ENCODE results near the gene PIK3CG.
"Not testable (repeated sequence)": the region's sequence is repeated elsewhere in the genome, so short reads cannot be mapped to it uniquely, and the experiment has no call there.

The PIK3CG gene

DNA sequence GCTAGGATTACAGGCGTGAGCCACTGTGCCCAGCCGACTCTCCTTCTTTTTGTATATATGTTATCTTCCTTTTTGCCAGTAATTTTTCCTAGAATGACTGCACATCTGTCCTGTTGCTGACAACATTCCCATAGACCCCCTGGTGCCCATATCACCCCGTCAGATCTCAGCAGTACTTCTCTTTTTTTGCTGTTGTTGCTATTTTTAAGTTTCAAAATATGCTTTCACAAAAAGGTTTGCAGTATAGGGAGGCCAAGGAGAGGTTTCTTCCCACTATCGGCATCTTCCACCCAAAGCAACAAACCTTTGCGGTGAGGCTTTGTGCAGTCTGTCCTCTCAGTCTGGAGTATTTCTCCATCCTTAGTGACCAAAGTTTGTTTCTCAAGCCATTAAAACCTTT is 23.1 kb downstream of the PIK3CG start:
- DNase-seq, result no peak

DNA sequence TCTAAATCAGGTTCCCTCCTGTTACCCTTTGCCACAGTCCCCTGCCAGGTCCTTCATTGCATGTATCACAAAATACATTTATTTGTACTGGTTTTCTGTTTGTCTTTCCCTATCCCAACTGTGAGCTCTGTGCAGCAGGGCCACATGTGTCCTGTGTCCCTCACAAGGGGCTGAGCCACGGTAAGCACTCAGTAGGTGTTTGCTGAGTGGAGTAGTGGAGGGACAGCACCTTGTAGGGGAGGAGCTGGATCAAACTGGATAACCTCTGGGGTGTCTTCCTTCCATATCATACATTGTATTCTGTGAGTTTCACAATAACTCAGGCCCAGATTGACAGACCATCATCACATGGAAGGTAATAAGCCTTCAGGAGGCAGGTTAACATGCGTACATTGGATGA is 25.9 kb downstream of the PIK3CG start:
- no peak for DNase-seq

DNA sequence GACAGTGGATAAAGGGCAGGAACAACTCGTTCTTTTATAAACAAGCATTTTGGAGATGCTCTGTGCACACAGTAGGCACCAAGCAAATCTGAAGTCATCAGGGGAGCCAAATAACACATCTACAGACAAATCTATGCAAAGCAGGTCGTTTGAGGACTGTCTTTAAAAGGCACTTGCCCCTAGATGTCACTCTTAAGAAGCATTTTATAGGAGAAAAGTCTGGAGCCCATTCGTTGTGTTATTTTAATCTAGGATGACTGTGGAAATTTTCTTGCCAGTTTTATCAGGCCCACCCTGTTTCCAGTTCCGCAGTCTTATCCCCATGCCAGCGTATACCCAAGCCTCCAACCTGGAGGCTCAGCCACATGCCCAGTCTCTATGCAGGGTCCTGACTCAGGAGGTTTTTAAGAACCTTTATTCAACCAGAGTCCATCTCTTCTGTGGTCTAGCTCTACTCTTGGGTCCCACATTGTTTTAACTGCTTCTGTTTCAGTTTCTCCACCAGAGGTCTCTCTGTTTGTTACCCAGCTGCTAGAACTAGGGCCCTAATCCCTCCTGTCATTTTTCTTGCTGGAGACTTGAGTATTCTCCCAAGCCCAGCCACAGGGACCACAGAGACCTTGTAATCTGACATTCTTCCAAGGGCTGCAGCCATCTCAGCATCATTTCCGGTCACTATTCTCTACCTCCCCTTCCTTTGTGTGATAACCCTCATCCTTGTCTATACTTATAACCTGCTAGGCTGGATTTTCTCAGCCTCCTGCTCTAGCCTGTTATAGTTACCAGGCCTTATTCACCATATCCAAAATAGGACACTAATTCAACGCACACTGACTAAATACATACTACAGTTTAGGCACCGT is 26.7 kb downstream of the PIK3CG start:
- DNase-seq, result no peak

DNA sequence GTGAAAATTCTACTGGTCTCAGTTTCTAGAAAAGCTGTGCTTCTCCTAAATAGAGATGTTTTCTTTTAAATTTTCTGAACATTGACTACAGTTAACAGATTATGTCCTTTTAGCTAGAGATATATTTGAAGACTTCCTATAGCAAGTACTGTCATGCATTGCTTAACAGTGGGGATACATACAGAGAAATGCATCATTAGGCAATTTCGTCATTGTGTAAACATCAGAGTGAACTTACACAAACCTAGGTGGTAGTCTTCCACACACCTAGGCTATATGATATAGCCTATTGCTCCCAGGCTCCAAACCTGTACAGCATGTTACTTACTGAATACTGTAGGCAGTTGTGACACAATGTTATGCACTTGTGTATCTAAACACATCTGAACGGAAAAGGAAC is 28.5 kb downstream of the PIK3CG start:
- no peak for DNase-seq

DNA sequence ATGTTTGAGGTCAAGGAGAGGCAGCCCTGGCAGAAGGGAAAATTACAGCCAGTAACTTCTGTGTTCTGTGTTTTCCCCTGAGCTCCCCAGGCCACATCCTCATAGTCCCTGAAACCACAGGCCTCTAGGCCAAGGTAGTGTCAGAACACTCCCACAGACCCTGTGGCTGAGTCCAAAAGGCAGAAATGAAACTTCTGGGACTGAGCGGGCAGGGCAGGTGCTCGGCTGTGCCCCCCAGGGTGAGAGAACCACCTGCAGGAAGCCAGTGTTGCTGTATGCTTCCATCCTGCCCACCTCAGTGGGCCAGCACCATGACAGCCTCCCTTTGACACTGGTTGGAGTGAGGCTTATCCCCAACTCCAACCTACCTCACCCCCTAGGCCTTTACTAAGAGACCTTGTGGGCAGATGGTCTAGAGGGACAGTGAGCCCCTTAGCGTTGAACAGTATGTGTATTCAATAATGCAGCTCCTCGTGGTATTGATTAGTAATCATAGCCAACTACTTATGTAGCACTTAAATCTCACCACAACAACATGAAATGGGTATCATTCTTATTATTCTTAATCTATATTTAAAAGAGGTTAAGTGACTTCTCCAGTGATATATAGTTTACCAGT is 30.3 kb downstream of the PIK3CG start:
- DNase-seq, result no peak

DNA sequence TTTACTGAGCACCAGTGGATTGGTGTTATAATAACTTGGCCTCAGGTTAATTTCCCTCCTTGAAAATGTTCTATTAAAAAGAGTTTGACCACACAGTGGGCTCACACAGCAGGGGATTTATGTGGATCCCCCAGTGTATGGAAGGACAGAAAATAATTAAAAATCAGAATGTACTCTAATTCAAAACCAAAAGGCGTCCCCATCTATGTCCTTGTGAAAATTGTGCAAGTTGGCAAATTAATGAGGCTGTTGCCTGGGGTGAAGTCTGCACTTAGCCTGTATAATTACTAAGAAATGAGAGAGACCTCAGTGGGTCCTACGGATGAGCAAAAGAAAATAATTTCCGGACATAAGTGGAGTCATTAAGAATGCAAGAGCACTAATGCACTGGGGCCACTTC is 31.1 kb downstream of the PIK3CG start:
- no peak for DNase-seq

DNA sequence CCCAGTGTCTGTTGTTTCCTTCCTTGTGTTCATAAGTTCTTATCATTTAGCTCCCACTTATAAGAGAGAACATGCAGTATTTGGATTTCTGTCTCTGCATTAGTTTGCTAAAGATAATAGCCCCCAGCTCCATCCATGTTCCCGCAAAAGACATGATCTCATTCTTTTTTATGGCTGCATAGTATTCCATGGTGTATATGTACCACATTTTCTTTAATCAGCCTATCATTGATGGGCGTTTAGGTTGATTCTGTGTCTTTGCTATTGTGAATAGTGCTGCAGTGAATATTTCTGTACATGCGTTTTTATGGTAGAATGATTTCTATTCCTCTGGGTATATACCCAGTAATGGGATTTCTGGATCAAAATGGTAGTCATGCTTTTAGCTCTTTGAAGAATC is 32.5 kb downstream of the PIK3CG start:
- DNase-seq, result not testable (repeated sequence)

DNA sequence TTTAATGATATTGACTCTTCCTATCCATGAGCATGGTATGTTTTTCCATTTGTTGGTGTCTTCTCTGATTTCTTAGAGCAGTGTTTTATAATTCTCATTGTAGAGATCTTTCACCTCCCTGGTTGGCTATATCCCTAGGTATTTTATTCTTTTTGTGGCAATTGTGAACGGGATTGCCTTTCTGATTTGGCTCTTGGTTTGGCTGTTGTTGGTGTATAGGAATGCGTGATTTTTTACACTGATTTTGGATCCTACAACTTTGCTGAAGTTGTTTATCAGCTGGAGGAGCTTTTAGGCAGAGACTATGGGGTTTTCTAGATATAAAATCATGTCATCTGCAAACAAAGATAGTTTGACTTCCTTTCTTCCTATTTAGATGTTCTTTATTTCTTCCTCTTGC is 33.9 kb downstream of the PIK3CG start:
- DNase-seq, result not testable (repeated sequence)

DNA sequence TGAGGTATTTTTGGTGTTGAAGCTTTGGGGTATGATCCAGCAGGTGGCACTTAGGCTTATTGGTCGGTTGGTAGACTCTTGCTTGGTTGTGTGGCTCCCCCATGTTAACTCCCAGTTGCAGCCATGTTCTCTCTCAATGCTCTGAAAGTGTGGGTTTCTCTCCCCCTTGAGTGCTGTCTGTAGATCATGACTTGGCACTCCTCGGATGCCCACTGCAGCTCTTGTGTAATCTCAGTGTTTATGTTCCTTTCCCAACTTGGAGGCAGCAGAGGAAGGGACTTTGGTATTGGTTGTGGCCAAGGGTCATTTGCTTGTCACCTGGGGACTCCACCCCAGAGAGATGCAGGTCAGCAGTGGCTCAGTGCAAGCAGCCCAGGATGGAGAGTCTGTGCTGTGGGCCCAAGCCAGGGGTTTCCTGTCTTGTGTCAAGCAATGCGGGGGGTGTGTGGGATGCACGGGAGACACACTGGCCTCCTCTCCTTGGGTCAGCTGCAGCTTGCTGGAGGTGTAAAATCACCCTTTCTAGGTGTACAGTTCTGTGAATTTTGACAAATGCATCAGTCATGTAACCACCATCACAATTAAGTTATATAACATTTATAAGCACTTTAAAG is 36.9 kb downstream of the PIK3CG start:
- no peak for DNase-seq

DNA sequence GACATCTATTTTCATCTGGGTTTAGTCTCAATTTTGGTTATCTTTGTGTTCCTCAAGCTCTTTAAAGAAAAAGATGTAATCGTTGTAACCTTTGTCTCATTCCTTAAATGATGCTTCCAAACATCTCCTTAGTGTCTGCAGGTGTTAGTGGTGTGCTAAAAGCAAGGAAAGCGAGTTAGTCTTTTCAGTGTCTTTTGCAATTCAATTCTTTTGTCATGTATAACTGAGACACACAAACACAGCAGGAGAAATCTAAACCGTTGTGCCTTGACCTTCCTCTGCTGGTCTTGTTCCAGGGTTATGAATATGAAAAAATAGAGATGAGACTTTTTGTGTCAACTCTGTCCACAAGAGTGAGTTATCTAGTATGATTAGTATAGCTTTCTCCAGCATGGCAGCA is 40.7 kb downstream of the PIK3CG start:
- no peak for DNase-seq

DNA sequence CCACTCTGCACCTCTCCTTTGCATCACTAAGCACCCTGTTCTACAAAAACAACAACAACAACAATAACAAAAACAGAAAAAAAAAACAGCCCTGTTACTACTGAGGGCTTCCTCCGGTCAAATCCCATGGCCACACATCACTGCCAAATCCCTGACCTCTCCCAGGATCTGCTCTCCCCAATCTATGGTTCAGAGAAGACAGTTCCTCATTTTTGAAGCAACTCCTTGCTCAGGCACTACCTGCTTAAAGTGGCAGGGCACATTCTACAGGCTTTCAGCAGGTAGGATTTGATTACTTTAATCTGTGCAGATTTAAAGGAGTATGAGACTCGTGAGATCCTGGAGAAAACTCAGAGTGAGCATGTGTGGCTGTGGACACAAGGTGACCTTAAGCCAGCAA is 46.9 kb downstream of the PIK3CG start:
- DNase-seq, result no peak

DNA sequence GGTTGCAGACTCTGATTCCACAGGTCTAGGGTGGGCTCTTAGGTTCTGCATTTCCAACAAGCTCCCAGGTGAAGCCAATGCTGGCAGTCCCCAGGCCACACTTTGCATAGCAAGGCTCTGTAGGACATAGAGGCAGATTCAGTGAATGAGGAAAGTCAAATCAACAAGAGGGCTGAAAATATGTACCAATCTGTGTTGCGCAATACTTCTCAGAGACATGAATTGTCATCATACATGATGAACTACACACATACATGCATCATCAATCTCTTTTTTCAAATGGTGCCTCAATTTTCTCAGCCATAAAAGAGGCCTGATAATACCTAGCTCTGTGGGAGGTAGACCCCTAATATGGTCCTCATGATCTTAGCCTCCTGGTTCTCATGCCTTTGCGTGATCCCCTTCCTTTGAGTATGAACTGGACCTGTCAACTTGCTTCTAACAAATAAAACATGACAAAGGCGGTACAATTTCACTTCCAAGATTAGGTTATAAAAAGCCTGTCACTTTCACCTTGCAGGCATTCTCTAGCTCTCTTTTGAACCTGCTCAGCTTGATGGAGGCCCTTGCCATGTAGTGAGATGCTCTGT is 49.0 kb downstream of the PIK3CG start:
- no peak for DNase-seq

DNA sequence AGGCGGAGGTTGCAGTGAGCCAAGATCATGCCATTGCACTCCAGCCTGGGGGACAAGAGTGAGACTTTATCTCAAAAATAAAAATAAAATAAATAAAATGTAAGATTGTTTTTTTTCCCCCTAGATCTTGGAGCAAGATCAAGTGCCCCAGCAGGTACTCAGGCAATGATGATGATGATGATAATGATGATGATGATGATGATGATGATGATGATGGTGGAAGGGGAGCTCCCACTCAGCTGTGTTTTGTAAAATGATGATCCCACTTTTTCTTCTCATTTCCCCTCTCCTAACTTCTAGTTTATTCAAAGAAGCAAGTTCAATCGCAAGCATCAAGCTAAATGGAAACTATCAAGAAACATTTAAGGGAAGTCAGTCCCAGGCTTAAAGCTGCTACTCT is 50.3 kb downstream of the PIK3CG start:
- no peak for DNase-seq

DNA sequence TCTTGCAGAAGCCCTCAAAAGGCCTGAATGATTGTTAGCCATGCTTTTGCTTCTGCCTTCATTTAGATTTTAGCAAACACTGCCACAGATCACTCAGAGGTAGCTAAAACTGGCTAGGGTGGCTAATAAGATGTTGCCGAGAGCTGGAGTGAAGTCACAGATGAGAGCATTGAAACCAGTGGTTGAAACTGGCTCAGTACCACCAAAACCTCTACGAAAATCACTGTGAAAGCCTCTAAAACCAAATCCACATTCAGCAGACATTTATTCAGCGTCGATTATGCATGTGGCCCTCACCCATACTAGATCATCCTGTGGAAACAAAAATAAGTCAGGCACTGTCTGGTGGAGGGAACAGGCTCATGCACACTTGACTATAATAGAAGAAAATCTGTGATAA is 50.8 kb downstream of the PIK3CG start:
- no peak for DNase-seq

DNA sequence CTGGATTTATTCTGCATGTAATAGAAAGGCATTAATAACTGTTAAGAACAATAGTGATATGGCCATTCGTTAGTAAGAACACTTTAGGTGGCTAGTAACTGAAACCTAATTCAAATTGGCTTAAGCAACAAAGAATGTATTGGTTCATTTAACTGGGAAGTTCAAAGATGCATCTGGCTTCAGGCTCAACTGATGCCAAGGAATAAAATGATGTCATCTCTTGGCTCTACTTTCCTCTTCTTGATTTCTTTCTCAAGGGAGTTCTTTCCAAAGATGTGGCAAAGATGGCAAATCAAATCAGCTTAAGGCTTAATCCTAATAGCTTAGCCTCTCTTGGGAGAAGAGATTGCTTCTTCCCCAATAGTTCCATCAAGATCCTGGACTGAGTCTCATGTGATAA is 51.6 kb downstream of the PIK3CG start:
- no peak for DNase-seq

DNA sequence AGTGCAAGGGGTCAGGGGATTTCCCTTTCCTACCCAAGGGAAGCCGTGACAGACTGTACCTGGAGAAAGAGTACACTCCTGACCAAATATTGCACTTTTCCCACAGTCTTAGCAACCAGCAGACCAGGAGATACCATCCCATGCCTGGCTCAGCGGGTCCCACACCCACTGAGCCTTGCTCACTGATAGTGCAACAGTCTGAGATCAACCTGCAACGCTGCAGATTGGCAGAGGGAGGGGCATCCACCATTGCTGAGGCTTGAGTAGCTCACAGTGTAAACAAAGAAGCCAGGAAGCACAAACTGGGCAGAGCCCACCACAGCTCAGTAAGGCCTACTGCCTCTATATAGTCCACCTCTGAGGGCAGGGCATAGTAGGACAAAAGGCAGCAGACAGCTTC is 53.9 kb downstream of the PIK3CG start:
- no peak for DNase-seq

DNA sequence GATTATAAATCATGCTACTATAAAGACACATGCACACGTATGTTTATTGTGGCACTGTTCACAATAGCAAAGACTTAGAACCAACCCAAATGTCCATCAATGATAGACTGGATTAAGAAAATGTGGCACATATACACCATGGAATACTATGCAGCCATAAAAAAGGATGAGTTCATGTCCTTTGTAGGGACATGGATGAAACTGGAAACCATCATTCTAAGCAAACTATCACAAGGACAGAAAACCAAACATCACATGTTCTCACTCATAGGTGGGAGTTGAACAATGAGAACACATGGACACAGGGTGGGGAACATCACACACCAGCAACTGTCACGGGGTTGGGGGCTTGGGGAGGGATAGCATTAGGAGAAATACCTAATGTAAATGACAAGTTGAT is 59.4 kb downstream of the PIK3CG start:
- DNase-seq, result not testable (repeated sequence)

DNA sequence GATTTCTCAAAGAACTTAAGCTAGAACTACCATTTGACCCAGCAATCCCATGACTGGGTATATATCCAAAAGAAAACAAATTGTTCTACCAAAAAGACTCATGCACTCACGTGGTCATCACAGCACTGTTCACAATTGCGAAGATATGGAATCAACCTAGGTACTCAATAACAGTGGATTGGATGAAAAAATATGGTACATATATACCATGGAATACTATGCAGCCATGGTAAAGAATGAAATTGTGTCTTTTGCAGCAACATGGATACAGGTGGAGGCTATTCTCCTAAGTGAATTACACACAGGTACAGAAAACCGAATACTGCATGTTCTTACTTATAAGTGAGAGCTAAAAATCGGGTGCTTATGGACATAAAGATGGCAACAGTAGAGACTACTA is 61.8 kb downstream of the PIK3CG start:
- no peak for DNase-seq

DNA sequence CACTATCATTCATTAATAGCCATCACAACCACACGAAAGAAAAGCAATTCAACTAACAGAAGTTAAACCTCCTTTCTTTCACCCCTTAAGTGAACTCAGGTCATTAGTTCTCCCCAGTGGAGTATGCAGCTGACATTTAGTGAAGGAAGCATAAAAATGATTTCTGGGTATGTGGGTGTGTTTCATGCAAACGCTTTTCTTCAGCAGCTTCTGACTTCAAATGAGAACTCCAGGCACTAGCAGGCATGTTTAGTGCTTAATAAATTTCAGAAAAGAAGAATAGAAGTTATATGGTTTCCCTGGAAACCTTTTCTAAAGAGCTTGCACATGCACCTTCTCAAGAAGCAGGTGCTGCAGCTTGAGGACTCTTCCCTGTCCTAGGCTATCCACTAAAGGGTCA is 62.5 kb downstream of the PIK3CG start:
- DNase-seq, result no peak

DNA sequence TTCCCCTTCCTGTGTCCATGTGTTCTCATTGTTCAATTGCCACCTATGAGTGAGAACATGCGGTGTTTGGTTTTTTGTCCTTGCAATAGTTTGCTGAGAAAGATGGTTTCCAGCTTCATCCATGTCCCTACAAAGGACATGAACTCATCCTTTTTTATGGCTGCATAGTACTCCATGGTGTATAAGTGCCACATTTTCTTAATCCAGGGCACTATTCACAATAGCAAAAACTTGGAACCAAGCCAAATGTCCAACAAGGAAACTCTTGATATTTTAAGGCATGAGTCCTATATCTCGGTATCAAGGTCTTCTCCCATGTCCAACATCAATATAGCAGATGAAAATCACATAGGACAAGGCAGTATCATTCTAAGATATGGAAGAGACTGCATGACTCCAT is 64.5 kb downstream of the PIK3CG start:
- DNase-seq, result not testable (repeated sequence)

DNA sequence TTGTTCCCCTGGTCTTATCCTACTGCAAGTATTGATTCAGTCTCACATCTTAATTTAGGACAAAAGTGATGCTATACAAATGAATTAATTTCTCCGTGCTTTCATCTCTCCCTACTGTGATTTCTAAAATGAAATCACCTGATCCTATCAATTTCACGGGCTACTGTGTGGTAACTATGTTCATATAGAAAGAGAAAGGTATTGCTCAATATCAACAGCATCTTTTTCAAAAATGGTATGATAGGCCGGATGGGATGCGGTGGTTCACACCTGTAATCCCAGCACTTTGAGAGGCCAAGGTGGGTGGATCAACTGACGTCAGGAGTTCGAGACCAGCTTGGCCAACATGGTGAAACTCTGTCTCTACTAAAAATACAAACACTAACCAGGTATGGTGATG is 71.2 kb downstream of the PIK3CG start:
- DNase-seq, result no peak

DNA sequence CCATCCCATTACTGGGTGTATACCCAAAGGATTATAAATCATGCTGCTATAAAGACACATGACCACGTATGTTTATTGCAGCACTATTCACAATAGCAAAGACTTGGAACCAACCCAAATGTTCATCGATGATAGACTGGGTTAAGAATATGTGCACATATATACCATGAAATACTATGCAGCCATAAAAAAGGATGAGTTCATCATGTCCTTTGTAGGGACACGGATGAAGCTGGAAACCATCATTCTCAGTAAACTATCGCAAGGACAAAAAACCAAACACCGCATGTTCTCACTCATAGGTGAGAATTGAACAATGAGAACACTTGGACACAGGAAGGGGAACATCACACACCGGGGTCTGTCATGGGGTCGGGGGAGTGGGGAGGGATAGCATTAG is 73.0 kb downstream of the PIK3CG start:
- not testable (repeated sequence) for DNase-seq

DNA sequence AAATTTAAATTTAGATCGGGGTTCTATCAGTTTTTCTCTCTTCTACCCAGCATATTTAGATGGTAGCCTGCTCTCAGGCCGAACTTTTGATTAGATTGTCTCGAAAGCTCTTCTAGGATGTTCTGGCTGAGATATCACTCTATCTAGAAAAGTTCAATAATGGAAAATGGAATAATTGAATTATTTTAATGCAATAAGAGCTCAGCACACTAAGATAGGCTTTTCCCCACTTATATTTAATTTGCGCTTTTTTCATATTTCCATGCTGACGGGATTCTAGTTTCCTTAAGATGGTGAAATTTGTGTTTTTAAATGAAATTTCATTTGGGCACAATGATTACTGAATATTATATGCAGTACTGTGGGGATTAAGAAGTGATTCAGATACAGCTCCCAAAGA is 73.7 kb downstream of the PIK3CG start:
- DNase-seq, result no peak

All from activated CD4-positive, alpha-beta T cell treated with anti-CD3 and anti-CD28 coated beads, Interleukin-2, amount 50 U/mL, for 1 hour (primary cell).